ENCODE measurements around the gene KLHL15.
"Not testable (repeated sequence)": the region's sequence is repeated elsewhere in the genome, so short reads cannot be mapped to it uniquely, and the experiment has no call there.

KLHL15 gene, protein sequence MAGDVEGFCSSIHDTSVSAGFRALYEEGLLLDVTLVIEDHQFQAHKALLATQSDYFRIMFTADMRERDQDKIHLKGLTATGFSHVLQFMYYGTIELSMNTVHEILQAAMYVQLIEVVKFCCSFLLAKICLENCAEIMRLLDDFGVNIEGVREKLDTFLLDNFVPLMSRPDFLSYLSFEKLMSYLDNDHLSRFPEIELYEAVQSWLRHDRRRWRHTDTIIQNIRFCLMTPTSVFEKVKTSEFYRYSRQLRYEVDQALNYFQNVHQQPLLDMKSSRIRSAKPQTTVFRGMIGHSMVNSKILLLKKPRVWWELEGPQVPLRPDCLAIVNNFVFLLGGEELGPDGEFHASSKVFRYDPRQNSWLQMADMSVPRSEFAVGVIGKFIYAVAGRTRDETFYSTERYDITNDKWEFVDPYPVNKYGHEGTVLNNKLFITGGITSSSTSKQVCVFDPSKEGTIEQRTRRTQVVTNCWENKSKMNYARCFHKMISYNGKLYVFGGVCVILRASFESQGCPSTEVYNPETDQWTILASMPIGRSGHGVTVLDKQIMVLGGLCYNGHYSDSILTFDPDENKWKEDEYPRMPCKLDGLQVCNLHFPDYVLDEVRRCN
- 37.2 to 54.0 reads per million in 2 experiments for total RNA-seq

DNA sequence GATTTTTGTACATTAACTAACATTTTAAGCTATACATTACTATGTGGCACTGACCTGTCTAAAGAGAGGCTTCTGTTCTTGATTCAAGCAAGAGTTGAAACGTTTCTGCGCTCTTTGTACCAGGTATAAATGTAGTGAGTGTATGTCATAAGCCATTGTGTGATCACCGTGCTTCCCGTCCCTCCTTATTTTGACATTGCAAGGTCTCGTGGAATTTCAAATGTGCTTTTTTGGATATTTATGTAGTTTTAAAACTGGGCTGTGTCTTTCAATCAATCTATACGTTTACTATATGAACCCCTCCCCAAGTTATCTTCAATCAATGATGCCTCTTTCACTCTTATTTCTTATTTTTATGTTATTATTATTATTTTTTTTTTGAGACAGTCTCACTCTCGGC is at the start of gene KLHL15:
KLHL15 (minus strand) TSS at position 101 of the 400 bp plus-strand sequence. CDS start 20,493 bp downstream, outside the sequence.
- no peak for DNase-seq (ENCODE audit: low read depth)

DNA sequence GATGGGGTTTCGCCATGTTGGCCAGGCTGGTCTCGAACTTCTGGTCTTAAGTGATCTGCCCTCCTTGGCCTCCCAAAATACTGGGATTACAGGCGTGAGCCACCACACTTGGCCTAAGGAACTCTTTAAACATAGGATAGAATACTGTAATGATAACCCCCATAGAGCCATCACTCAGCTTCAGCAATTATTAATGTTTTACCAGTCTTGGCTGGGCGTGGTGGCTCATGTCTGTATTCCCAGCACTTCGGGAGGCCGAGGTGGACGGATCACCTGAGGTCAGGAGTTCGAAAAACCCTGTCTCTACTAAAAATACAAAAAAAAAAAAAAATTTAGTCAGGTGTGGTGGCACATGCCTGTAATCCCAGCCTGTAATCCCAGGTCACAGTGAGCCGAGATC is 42.9 kb upstream of the KLHL15 start:
- DNase-seq (ENCODE audit: low read depth): no peak

DNA sequence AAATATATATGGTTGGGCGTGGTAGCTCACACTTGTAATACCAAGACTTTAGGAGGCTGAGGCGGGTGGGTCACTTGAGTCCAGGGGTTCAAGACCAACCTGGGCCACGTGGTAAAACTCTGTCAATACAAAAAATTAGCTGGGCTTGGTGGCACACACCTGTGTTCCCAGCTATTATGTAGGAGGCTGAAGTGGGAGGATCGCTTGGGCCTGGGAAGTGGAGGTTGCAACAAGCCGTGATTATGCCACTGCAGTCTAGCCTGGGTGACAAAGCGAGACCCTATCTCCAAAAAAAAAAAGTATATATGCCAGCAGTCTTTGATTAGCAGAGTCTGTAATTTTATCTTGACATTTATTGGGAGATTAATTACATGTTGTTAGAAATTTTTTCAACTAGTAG is 36.5 kb upstream of the KLHL15 start:
- DNase-seq (ENCODE audit: low read depth): no peak

DNA sequence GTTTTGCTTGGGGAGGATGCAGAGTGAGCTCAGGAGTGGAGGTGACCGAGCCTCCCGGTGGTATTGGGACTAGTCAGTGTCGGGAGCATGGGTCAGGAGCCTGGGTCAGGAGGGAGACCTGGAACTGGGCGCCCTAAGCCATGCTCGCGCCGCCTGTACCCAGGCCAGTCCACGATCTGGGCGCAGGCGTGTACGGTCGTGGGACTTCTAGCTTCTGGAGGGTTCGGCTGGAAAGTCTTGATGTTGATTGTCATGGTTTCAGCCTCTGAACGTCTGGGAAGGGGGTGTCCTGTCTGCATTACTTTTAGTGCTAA is 28.0 kb upstream of the KLHL15 start:
- DNase-seq (ENCODE audit: low read depth): no peak

DNA sequence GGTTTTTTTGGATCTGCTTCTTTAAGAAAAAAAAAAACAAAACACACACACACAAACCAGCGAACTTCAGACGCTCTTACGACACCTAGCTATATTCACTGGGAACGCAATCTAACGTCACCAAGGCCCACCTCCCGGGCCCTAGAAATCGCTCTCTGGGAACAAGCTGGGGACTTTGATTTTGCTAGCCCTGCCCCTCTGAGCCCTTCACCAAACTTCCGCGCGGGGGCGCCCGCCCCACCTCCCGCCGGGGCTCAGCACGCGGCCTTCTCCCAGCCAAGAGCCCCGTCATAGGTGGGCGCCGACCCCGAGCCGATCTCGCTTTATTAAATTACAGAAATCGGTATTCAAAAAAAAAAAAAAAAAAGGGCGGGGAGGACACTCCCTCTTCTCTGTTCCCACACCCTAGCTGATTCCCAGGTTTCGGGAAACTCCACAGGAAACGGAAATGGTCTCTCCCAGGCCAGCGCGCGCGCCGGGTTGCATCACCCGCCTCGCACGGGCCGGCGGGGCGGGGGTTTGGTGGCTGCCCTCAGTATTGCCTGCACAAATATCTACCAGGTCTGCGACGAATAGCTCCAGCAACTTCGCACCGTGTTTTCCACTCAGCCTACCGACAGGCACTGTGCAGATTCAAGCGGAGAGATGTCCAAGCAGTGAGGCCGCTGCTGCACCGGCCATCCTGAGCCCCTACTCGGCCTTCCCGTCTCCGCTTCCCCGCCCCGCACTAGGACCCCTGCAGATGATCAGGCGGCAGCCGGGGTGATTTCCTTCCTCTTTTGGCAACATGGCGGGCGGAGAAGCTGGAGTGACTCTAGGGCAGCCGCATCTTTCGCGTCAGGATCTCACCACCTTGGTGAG is 27.4 kb upstream of the KLHL15 start, which contains the start of gene EIF2S3:
EIF2S3 (plus strand) TSS at position 775 of the 861 bp plus-strand sequence; CDS start at position 788, 13 bp downstream.
- DNase-seq (ENCODE audit: low read depth): peak; percentile 85

DNA sequence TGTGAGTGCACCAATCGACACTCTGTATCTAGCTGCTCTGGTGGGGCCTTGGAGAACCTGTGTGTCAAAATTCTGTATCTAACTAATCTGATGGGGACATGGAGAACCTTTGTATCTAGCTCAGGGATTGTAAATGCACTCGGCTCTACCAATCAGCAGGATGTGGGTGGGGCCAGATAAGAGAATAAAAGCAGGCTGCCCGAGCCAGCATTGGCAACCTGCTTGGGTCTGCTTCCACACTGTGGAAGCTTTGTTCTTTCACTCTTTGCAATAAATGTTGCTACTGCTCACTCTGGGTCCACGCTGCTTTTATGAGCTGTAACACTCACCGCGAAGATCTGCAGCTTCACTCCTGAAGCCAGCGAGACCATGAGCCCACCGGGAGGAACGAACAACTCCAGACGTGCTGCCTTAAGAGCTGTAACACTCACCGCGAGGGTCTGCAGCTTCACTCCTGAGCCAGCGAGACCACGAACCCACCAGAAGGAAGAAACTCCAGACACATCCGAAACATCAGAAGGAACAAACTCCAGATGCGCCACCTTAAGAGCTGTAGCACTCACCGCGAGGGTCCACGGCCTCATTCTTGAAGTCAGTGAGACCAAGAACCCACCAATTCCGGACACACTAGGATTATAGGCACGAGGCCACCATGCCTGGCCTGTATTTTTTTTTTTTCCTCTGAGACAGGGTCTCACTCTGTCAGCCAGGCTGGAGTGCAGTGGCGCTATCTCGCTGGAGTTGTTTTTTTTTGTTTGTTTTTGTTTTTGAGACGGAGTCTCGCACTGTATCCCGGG is 23.7 kb upstream of the KLHL15 start:
- not testable (repeated sequence) for DNase-seq (ENCODE audit: low read depth)

DNA sequence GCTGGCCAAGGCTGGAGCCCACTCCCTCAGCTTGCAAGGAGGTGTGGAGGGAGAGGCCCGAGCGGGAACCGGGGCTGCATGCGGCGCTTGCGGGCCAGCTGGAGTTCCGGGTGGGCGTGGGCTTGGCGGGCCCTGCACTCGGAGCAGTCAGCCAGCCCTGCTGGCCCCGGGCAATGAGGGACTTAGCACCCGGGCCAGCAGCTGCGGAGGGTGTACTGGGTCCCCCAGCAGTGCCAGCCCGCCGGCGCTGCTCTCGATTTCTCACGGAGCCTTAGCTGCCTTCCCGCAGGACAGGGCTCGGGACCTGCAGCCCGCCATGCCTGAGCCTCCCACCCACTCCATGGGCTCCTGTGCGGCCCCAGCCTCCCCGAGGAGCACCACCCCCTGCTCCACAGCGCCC is 22.7 kb upstream of the KLHL15 start:
- not testable (repeated sequence) for DNase-seq (ENCODE audit: low read depth)

DNA sequence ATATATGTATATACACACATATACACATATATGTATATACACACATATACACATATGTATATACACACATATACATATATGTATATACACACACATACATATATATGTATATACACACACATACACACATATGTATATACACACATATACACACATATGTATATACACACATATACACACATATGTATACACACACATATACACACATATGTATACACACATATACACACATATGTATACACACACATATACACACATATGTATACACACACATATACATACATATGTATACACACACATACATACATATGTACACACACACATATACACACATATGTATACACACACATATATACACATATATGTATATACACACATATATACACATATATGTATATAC is 19.1 kb upstream of the KLHL15 start:
- not testable (repeated sequence) for DNase-seq (ENCODE audit: low read depth)

DNA sequence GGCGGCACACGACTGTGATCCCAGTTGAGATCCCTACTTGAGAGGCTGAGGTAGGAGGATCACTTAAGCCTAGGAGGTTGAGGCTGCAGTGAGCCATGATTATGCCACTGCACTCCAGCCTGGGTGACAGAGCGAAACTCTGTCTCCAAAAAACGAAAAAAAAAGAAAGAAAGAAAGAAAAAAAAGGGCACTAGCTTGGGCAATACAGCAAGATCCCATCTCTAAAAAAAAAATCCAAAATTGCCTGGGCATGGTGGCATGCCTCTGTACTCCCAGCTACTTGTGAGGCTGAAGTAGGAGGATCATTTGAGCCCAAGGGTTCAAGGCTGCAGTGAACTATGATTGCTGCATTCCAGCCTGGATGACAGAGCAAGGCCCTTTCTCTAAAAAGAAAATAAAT is 10.7 kb upstream of the KLHL15 start:
- DNase-seq (ENCODE audit: low read depth): no peak

DNA sequence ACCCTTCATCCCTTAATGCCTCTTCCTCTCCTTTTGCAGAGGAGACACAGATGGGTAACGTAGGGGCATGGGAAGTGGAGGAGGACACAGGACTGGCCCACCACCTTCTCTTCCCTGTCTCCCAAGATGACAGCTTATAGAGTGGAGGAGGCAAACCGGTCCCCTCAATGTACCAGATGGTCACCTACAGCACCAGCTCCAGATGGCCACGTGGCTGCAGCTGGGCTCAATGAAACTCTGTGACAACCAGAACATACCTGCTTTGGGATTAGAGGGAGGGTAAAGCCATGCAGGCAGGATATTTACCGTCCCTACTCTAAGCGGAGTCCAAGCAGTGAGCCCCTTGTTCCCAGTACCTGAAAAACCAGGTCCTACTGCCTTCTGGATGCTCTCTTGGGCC is 7.5 kb upstream of the KLHL15 start:
- no peak for DNase-seq (ENCODE audit: low read depth)

DNA sequence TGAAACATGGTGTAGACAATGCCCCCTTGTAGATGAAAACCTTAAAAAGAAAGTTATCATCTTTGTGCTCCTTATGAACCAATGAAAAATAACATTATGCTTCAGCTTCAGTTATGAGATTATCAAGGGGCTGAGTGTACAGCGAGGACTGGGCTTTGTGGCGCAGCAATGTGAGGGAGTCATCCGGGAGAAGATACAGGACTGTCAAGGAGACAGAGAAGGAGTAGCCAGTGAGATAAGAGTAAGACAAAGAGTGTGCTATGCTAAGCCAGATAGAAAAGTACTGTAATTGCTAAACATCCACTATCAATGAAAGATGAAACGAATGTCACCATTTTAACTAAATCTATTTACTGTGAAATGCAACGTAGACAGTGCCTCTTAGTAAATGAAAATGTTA is 3.6 kb upstream of the KLHL15 start:
- DNase-seq (ENCODE audit: low read depth): no peak

DNA sequence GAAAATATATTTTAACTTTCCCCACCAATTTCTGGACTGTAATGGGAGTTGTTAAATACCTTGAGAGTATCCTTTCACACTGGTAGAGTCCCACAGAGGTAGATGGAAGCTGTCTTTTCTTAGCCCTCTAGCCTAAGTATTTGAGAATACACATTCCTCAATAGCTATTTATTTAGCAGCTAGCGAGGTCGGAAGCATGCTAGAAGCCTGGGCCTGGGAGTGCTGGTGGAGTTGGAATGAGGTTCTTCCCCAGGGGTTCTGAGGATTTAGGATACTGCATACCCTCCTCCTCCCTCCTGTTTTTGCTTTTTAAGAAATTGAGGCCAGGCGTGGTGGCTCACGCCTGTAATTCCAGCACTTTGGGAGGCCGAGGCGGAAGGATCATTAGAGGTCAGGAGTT is 999 bp upstream of the KLHL15 start:
- DNase-seq (ENCODE audit: low read depth): no peak

DNA sequence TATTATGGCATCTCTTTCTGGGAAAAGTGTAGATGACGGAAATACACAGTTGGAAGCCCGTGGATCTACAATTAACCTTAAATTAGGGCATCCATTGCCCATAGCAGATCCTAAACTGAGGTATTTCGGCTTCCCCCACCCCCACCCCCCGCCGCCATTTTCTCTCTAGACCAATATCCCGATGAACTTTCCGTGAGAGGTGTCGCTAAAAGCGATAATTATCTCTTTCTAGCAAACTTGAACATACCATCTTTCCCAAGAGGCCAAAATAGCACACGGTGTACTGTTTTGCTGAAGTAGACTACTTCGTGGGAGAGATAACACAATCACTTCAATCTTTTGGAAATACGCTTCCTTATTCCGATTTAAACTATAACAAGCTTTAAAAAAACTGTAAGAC is 554 bp downstream of the KLHL15 start:
- DNase-seq (ENCODE audit: low read depth): no peak

DNA sequence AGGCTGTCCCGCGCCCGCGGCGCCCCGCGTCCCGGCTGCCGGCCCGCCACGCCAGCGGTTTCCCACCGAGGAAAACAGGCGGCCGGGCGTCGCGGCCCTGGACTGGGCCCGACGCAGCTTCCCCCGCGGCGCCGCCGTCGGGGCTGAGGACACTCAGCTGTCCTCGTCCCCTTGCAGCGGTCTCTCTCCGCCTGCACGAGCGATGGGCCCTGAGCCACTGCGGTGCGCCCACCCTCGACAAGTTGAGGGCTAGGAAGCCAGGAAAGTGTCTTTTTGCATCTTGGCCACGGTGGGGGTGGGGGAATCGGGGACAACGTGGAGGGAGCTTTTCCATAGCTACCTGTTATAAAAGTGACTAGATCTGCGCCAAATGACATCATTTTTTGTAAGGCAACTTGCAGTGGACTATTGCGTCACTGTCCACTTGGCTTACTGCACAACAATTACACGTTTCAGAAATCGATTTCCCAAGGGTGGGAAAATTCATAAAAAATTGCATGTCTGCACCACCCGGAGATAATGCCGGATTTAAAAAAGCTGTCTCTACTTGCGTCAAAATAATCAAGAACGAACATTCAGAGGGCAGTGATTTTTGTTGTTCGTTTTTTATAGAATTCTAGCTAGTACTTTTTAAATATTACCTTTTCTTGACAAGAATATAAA is 1.1 kb downstream of the KLHL15 start:
- no peak for DNase-seq (ENCODE audit: low read depth)

DNA sequence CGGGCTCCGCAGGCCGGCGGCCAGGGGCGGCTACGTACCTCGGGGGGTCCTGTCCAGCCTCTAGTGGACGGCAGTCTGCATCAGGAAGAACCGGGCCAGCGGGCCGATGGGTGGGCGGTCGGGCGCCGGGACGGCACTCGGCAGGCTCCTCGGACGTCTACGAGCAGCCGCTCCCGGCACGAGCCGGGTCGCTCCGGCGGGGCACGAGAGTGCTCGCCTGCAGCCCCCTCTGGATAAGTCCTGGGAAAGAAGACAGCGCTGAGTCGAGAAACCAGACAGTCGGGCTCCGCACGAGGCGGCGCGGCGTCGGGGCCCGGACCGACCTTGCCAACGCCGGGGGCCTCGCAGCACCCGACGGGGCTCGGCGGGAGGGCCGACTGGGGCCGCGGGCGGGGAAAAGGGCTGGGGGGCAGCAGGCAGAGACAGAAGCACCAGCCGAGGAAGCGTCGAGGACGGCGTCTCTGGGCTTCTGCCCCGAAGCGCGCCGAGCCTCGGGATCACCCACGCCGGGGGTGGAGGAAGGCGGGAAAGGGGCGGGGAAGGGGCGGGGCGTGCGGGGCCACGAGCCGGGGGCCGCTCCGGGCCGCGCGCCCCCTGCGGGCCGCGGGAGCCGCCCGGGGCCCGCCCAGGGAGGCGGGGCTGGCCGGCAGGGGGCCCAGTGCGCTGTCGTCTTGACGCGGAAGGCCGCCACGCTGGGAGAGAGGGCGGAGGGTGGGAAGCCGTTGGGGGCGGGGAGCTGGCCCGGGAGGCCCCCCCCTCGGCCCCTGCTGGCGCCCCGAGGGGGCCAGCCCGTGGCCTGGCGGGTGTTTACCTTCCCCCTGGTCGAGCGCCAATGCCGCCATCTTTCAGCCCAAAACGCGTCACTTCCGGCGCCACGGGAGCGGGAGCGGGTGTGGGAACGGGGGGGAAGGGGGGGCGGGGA is 1.9 kb downstream of the KLHL15 start:
- peak; percentile 73 for DNase-seq (ENCODE audit: low read depth)

DNA sequence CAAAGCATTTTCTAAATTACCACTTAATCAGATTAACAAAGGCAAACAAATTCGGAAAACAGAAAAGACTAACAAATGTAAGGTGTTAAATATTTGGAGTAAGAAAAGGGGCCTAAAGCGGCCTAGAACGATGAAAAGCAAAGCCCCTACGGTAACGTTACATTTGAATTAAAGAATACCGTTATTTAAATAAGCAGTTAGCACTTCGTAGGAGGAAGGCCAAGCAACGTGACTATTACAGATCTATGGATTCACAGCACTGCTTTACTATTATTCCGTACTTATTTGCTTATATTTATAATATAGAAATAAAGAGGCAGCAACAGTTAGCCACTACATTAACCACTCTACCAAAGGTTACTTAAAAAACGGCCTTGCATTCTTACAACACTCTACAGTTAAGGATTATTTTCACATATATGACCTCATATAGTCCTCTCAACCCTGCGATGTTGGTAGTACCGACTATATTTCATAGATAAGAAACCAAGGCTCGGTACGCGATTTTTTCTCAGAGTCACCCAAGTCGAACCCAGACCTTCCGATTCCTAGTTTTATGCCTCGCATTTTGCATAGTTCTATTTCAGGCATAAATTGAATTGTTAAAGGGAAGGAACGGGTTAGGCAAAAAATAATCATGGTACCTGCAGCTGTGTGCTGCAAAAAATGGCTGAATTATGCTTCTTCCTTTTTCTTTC is 2.9 kb downstream of the KLHL15 start:
- no peak for DNase-seq (ENCODE audit: low read depth)

DNA sequence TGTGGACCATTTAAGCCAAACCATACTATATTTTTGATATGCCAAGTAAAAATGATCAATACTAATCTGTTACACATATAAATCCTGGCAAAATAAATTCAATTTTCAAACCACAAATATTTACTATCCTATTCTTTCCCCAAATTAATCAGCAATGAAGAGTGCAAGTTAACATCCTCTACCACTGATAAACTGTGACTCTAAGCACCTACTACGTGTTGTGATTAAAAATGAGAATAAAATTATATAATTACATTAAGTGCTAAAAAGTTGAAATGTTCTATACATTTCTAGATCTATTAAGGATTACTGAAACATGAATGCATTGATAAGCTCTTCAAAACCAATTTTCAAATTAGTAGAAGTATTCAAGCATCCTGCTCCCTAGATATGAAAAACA is 3.4 kb downstream of the KLHL15 start:
- no peak for DNase-seq (ENCODE audit: low read depth)

DNA sequence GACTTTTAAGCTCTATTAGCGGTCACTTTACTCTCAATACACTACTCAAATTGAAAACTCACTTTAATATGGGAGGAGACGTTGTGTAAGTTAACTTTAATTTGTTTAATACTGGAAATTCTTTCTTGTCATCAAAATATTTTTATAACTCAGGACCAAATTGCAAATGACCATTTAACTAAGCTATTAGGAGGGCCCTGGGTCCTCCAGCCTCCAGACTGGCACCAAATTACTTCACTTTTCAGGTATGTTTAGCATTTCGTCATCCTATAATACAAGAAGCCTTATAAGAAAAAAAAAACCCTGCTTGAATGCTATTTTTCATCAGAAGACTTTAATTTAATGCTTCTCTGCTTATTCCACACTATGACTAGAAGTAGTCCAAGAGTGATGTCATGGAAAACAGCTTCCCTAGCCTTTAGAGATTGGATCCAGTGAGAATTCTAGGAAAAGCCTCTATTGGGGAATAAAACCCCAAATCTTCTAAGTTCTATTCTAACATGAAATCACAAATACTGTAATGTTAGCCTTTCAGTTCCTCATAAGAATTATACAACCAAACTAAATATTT is 6.6 kb downstream of the KLHL15 start:
- DNase-seq (ENCODE audit: low read depth): no peak

DNA sequence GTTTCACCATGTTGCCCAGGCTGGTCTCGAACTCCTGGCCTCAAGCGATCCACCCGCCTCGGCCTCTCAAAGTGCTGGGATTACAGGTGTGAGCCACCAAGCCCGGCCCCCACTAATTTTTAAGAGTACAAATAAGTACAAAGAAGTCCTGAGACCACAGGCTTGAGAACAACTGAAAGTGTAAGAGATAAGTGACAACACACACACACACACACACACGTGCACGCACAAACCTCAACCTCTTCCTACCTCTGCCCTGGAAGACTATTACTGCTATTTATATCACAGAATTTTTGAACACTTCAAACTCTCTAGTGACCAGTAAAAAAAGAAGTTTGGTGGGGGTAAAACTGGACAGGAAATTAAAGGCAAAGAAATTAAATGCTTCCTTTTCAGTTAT is 7.5 kb downstream of the KLHL15 start:
- no peak for DNase-seq (ENCODE audit: low read depth)

Measured in T follicular helper cell (primary cell).